Measurements from ENCODE around the gene ECHDC3. TPM values are rescaled to one million over a fixed set of nuclear protein-coding genes. Genes with fewer than 3 reads are reported as not detected.

Gene ECHDC3
- total RNA-seq, 3 donors from 2014 or later (not counting 1 experiment from before 2014, with no cell fraction given): 0.38 to 4.8 TPM; not detected in 1

DNA sequence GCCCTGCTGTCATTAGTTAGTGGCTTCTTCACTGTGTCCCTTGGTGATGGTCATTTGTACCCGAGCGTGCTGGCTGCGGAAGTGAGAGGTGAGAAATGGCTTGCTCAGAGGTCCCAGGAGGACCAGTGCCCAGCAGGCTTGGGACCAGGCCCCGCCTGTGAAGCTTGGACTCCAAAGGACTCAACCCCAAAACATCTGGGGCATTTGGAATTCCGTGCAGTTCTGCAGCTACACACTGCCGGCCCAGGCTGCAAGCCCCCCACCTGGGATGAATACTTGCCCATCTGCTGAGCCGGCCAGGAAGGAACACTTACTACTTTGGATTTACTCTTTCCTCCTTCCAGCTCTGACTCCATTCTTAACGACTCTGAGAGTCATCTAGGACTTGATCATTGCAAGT lies 18.0 kb downstream of the ECHDC3 start:
- Mint-ChIP-seq H3K4me1 (peaks cover 0 to 4% of the 10 kb centered on the region in 2 donors), H3K9me3 (no peaks in the 10 kb centered on the region), H3K27ac (no peak overlapping the region), H3K27me3 (ENCODE audit: low read depth in 2 of 2) (no peaks in the 10 kb centered on the region), H3K36me3 (no peaks in the 10 kb centered on the region), H3K4me3 (no peak overlapping the region)
- Histone ChIP-seq H3K36me3 (ENCODE audit: control insufficient read depth, insufficient read depth, low read length) (no peaks in the 10 kb centered on the region), H3K4me1 (ENCODE audit: control insufficient read depth, insufficient read depth, low read length) (peaks cover 4% of the 10 kb centered on the region), H3K27ac (ENCODE audit: low read length) (no peak overlapping the region), H3K4me3 (ENCODE audit: low read length) (no peak overlapping the region), H3K9me3 (ENCODE audit: control insufficient read depth, insufficient read depth, low read length) (no peaks in the 10 kb centered on the region), H3K27me3 (ENCODE audit: control insufficient read depth, insufficient read depth, low read length) (no peaks in the 10 kb centered on the region)
- DNase-seq (no peak), ATAC-seq (no peak)
- TF ChIP-seq, protein P1, sequence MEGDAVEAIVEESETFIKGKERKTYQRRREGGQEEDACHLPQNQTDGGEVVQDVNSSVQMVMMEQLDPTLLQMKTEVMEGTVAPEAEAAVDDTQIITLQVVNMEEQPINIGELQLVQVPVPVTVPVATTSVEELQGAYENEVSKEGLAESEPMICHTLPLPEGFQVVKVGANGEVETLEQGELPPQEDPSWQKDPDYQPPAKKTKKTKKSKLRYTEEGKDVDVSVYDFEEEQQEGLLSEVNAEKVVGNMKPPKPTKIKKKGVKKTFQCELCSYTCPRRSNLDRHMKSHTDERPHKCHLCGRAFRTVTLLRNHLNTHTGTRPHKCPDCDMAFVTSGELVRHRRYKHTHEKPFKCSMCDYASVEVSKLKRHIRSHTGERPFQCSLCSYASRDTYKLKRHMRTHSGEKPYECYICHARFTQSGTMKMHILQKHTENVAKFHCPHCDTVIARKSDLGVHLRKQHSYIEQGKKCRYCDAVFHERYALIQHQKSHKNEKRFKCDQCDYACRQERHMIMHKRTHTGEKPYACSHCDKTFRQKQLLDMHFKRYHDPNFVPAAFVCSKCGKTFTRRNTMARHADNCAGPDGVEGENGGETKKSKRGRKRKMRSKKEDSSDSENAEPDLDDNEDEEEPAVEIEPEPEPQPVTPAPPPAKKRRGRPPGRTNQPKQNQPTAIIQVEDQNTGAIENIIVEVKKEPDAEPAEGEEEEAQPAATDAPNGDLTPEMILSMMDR (IDR thresholded peaks at IDR 0.05): no peak
- intact Hi-C loops (cut with micrococcal nuclease): no loop called here
- WGBS (ENCODE audit: insufficient coverage): 89% methylated on average over 8 of the region's 8 CpGs

DNA sequence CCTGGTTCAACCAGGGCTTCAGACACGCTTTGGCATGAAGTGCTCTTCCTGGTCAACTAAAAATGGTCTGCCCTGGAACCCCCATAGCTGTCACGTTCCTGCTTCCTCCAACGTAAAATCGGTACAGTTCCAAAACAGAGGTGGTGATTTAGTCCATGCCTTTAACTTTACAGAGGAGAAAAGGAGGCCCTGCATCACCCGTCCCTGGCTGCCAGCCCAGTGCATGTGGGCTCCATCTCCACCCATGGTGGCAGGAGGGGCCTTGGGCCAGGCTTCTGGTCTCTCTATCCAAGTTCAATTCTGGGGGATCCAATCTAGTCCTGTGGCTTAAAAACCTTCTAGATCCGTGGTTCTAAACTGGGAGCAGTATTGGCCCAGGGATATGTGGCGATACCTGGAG lies 18.7 kb downstream of the ECHDC3 start:
- Mint-ChIP-seq H3K4me1 (peaks cover 6 to 9% of the 10 kb centered on the region in 2 donors), H3K27ac (no peak overlapping the region), H3K4me3 (no peak overlapping the region), H3K36me3 (no peaks in the 10 kb centered on the region), H3K9me3 (no peaks in the 10 kb centered on the region), H3K27me3 (ENCODE audit: low read depth in 2 of 2) (no peaks in the 10 kb centered on the region)
- intact Hi-C loops (cut with micrococcal nuclease): no loop called here
- Histone ChIP-seq H3K4me1 (ENCODE audit: control insufficient read depth, insufficient read depth, low read length) (peaks cover 4% of the 10 kb centered on the region), H3K4me3 (ENCODE audit: low read length) (no peak overlapping the region), H3K36me3 (ENCODE audit: control insufficient read depth, insufficient read depth, low read length) (no peaks in the 10 kb centered on the region), H3K27ac (ENCODE audit: low read length) (no peak overlapping the region), H3K27me3 (ENCODE audit: control insufficient read depth, insufficient read depth, low read length) (no peaks in the 10 kb centered on the region), H3K9me3 (ENCODE audit: control insufficient read depth, insufficient read depth, low read length) (no peaks in the 10 kb centered on the region)
- WGBS (ENCODE audit: insufficient coverage): 81% methylated on average over 7 of the region's 7 CpGs
- DNase-seq: no peak
- TF ChIP-seq, protein P1 (IDR thresholded peaks at IDR 0.05): no peak
- ATAC-seq: no peak

DNA sequence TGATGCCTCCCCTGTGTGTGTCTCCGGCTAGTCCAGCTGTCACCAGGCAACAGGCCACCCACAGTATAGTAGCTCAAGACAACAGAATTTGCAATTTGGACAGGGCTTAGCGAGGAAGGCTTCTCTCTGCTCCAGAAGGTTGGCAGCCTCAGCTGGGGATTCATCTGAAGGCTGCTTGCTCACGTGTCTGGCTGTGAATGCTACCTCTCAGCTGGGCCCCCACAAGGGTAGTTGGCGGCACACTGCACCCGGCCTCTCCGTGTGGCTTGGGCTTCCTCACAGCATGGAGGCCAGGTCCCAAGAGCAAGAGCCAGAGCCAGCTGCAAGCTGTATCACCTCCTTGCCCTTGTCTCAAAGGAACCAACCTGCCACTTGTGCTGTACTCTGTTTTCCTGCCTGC lies 19.2 kb downstream of the ECHDC3 start:
- H3K27me3 Mint-ChIP-seq (ENCODE audit: low read depth in 2 of 2): no peaks in the 10 kb centered on the region
- ATAC-seq: no peak
- peaks cover 6 to 11% of the 10 kb centered on the region in 2 donors for H3K4me1 Mint-ChIP-seq
- H3K4me3 Mint-ChIP-seq: no peak overlapping the region
- H3K4me3 ChIP-seq (ENCODE audit: low read length): no peak overlapping the region
- TF ChIP-seq, protein P1 (IDR thresholded peaks at IDR 0.05): no peak
- H3K27ac ChIP-seq (ENCODE audit: low read length): no peak overlapping the region
- no peaks in the 10 kb centered on the region for H3K9me3 Mint-ChIP-seq
- H3K27me3 ChIP-seq (ENCODE audit: control insufficient read depth, insufficient read depth, low read length): no peaks in the 10 kb centered on the region
- intact Hi-C loops (cut with micrococcal nuclease): no loop called here
- H3K36me3 ChIP-seq (ENCODE audit: control insufficient read depth, insufficient read depth, low read length): no peaks in the 10 kb centered on the region
- WGBS (ENCODE audit: insufficient coverage): 94% methylated on average over 6 of the region's 6 CpGs
- H3K9me3 ChIP-seq (ENCODE audit: control insufficient read depth, insufficient read depth, low read length): no peaks in the 10 kb centered on the region
- DNase-seq: no peak
- H3K27ac Mint-ChIP-seq: no peak overlapping the region
- no peaks in the 10 kb centered on the region for H3K36me3 Mint-ChIP-seq
- H3K4me1 ChIP-seq (ENCODE audit: control insufficient read depth, insufficient read depth, low read length): peaks cover 4% of the 10 kb centered on the region

All from natural killer cell (primary cell).